SH-SY5Y (cell line): ENCODE measurements around the gene LYPLA2.

Experiments used
- GATA2 ChIP-seq: IDR thresholded peaks from 2 replicates; pipeline ENCODE4 v1.6.1; 2011; ENCODE audit warnings: mild to moderate bottlenecking, low read depth, low read length
- GATA3 ChIP-seq: IDR thresholded peaks from 2 replicates; pipeline ENCODE4 v1.6.1; 2011; ENCODE audit warnings: low read depth, mild to moderate bottlenecking, low read length, moderate library complexity

The LYPLA2 gene

GRCh38 chr1:23803674-23804073 is 12.7 kb downstream of the LYPLA2 start:
- TF ChIP-seq GATA3 (no peak), GATA2 (no peak)

DNA sequence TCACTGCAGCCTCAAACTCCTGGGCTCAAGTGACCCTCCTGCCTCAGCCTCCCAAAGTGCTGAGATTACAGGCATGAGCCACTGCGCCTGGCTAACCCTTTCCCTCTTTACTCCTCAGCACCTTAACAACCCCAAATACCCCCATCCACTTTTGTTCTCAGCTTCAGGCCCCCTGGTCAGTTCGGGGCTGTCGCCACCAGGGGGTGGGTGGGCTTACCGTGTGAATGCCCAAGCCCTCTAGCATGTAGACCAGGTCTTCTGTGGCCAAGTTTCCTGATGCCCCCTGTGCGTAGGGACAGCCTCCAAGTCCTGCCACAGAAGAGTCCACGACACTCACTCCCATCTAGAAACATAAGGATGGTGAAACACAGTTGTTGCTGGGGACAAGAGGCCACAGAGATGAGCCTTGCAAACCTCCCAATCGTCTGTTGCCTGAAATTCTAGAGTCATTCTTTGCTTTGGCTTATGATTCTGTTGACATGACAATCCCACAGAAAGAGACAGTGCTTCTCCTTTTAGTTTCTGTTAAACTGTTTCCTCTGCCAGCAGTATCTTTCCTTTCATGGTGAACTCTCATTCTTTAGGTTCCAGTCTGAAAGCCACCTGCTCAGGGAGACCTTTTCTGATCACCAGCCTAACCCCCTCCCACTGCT is 13.4 kb downstream of the LYPLA2 start:
- no peak for TF ChIP-seq GATA2
- TF ChIP-seq GATA3 = no peak

DNA sequence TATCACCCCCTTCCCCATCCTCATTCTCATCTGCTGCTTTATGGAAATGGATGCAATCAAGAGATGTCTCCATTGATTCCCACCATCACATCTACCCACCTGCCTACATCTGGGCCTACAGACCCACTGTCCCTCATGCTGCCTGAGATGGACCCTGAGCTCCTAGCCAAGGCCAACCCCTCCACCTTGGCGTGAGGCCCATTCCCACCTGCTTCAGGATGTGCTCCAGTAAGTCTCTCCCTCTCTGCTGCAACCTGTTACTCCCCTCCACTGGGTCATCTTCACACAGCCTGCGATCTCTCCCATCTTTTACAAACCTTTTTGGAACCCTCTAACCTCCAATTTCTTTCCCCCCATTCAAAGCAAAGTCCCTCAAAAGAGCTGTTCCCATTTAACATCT is 14.1 kb downstream of the LYPLA2 start:
- TF ChIP-seq GATA3 = no peak
- no peak for TF ChIP-seq GATA2

DNA sequence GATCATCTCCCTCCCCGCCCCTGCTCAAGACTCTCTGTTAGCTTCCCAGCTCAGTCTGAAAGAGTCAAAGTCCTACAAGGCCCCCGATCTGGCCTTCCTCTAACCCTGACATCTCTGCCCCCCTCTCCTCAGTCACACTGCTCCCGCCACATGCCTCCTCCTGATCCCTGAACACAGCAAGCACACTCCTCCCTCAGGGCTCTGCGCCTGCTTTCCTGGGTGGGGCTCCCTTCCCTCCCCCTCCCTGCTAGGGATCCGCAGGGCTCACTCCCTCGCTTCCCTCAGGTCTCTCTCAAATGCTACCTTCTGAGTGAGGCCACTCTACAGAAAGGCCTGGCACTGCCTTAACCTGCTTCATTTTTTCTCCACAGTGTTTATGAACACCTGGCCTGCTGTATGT is 15.3 kb downstream of the LYPLA2 start:
- no peak for TF ChIP-seq GATA2
- TF ChIP-seq GATA3 = no peak

DNA sequence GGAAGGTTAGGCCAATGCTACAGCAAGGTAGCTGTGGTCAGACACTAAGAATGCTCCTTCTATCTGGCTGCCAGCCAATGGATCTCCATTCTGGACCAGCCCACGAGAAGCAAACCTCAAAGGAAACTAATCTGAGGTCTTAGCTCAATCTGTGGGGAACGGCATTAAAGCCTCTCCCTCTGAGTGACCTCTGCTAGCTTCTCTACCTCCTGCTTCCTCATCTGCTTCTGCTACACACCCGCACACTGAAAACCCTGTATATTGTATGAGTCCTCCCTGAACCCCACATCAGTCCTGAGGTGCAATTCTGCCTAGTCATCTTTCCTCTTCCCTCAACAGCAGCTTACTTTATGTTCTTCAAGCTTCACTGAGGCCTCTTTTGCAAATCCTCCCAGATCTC is 16.5 kb downstream of the LYPLA2 start:
- TF ChIP-seq GATA2 (no peak), GATA3 (no peak)

DNA sequence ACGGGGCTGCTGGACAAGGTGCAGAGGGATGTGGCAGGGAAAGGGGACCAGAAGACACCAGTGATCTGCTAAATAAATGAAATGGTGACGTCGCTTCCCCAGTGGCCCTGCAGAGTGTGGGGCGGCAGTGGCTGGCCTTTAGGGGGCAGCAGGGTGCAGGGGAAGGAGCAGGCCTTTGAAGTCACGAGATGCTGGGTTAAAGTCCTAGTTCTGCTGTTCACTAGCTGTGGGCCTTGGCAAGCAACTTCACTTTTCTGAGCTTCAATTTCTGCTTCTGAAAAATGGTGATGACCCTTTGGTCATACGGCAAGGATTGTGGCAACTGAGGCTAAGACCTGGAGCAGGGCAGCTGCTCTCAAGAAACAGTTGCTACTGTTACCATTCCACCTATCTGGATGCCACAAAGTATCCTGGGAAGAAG is 18.8 kb downstream of the LYPLA2 start:
- TF ChIP-seq GATA3 (no peak), GATA2 (no peak)

- TF ChIP-seq GATA3 = no peak
- TF ChIP-seq GATA2 = no peak
Measured at GRCh38 chr1:23810818-23811540, 20.0 kb downstream of the LYPLA2 start.

DNA sequence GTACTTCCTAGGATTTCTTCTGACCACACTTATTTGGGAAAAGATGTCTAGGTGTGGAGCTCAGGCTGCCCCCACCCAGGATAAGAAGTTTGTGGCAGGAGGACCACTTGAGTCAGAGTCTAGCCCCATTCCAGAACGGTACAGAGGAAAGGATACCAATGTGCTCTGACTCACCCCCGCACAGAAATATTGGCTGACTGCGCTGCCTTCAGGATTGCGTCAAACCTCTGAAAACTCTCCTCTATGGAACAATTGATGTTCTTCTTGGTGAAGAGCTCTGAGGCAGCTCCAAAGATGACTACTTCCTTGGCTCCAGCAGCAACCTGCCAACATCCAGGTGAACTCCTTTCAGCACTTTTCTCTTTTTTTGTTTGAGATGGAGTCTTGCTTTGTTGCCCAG is 23.1 kb downstream of the LYPLA2 start:
- TF ChIP-seq GATA2 = no peak
- TF ChIP-seq GATA3 = no peak

- no peak for TF ChIP-seq GATA3
- no peak for TF ChIP-seq GATA2
Measured at GRCh38 chr1:23816361-23816760, 25.4 kb downstream of the LYPLA2 start.

DNA sequence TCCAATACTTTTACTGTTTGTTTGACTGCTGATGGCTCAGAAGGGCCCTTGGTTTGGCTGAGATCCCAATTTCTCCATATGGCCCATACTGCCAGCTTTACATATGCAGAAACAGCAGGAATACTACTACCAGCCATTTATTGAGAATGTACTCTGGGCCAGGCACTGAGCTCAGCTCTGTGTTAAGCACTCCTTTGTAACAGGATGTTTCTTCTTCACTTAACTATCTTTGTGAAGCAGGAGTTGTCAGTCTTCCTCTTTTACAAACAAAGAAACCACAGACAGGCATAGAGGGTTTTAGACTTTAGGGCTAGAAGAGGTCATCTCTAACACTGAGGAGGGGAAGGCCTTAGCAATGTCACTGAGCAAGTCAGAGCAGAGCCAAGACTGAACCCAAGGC is 26.0 kb downstream of the LYPLA2 start:
- no peak for TF ChIP-seq GATA3
- TF ChIP-seq GATA2 = no peak

- no peak for TF ChIP-seq GATA3
- TF ChIP-seq GATA2 = no peak
Measured at GRCh38 chr1:23817633-23818032, 26.7 kb downstream of the LYPLA2 start.

GRCh38 chr1:23823767-23824166 is 32.8 kb downstream of the LYPLA2 start:
- no peak for TF ChIP-seq GATA2
- no peak for TF ChIP-seq GATA3

GRCh38 chr1:23824711-23825075 is 33.7 kb downstream of the LYPLA2 start:
- TF ChIP-seq GATA2 = no peak
- TF ChIP-seq GATA3 = no peak

DNA sequence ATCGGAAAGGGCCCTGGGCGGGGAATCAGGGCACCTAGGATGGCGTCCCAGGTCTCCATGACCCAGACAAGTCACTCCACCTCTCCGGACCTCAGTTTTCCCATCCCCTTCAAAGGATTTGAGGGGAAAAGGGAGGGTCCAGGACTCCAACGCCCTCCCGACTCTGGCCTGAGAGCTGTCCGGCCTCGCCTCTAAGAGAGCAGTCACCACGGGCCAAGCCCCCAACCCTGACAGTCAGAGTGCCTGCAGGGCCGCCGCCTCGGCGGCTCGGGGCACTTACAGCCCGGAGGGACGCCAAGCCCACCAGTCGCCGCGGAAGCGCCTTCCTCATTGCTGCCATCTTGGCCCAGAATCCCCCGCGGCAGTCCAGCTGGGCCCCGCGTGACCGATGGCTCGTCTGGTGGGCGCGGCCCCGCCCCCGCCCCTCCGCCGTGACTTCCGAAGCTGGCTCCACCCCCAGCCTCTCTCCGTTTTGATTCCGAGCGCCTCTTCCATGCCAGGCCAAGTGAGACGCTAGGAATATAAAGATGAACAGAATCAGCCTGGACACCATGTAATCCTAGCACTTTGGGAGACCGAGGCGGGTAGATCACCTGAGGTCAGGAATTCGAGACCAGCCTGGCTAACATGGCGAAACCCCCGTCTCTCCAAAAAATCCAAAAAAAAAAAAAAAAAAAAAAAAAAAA is 34.3 kb downstream of the LYPLA2 start, which contains the start of gene HMGCL:
HMGCL (minus strand) TSS at position 354 of the 686 bp plus-strand sequence; CDS start at position 340, 14 bp downstream.
- TF ChIP-seq GATA2 (no peak), GATA3 (no peak)

DNA sequence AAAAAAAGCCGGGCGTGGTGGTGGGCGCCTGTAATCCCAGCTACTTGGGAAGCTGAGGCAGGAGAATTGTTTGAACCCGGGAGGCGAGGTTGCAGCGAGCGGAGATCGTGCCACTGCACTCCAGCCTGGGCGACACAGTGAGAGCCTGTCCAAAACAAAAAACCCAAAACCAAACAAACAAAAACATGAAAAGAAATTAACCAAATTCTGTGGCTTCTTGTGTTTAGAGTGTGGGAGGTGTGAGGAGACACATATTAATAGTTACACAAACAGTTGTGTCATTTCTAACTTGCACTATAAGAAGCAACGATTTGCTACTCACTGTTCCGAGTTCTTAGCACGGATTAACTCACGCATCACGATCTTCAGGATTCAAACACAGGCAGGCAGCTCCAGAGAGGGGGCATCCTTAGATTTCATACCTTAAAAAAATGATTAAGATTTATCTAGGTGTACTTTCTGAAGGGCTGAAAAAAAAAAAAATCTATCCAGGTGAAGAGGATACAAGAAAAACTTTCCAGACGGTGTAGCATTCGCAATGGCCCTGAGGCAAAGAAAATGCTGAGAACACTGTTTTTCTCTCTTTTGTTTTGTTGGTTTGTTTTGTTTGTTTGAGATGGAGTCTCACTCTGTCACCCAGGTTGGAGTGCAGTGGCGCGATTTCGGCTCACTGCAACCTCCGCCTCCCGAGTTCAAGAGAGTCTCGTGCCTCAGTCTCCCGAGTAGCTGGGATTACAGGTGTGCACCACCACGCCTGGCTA is 35.0 kb downstream of the LYPLA2 start:
- TF ChIP-seq GATA3 (no peak), GATA2 (no peak)
